ENCODE measurements around the gene PIM3. TPM values are rescaled to one million over a fixed set of nuclear protein-coding genes. Genes with fewer than 3 reads are reported as not detected.

PIM3 gene
- total RNA-seq, 4 donors from 2014 or later, result 43.8 to 75.7 (median 52.1) TPM

GRCh38 chr22:49929211-49929979, 31.2 kb upstream of the PIM3 start:
- no peak for DNase-seq
- intact Hi-C loops (cut with DNase I), result loop anchor here (2.0 to 10.0 kb wide), 4 partner anchors 63 to 285 kb away; no protein-coding TSS in a partner anchor
- Histone ChIP-seq H3K27ac (peak overlapping the region in 1 of 4 donors; percentile 6), H3K27me3 (peaks cover 0 to 18% (median 0%) of the 10 kb centered on the region in 4 donors), H3K4me3 (peak overlapping the region in 2 of 4 donors; percentile 27 to 58), H3K9me3 (no peaks in the 10 kb centered on the region), H3K4me1 (peaks cover 32 to 58% (median 43%) of the 10 kb centered on the region in 3 donors), H3K36me3 (peaks cover 0 to 25% (median 0%) of the 10 kb centered on the region in 3 donors)
- peak; percentile 60 to 99 (median 97) for TF ChIP-seq CTCF (IDR thresholded peaks at IDR 0.05)
- no peak for TF ChIP-seq POLR2A (IDR thresholded peaks at IDR 0.05)
- WGBS, 2 donors, result no CpG with 5 or more reads among the region's 75 CpGs

GRCh38 chr22:49929994-49930575, 30.5 kb upstream of the PIM3 start:
- Histone ChIP-seq H3K27me3 (peaks cover 0 to 18% (median 0%) of the 10 kb centered on the region in 4 donors), H3K36me3 (peaks cover 0 to 20% (median 0%) of the 10 kb centered on the region in 3 donors), H3K4me3 (peak overlapping the region in 1 of 4 donors; percentile 58), H3K9me3 (no peaks in the 10 kb centered on the region), H3K27ac (peak overlapping the region in 2 of 4 donors; percentile 51 to 93), H3K4me1 (peaks cover 39 to 65% (median 50%) of the 10 kb centered on the region in 3 donors)
- intact Hi-C loops (cut with DNase I), result loop anchor here (2.0 to 10.0 kb wide), 4 partner anchors 62 to 285 kb away; no protein-coding TSS in a partner anchor
- WGBS, 2 donors, result 100% methylated on average over 1 of the region's 21 CpGs; no CpG with 5 or more reads in 1 of the 2 donors
- DNase-seq, result no peak
- TF ChIP-seq CTCF (IDR thresholded peaks at IDR 0.05) (no peak), POLR2A (IDR thresholded peaks at IDR 0.05) (no peak)

- Histone ChIP-seq H3K27me3 (peaks cover 0 to 18% (median 0%) of the 10 kb centered on the region in 4 donors), H3K36me3 (peaks cover 0 to 13% (median 0%) of the 10 kb centered on the region in 3 donors), H3K9me3 (no peaks in the 10 kb centered on the region), H3K27ac (peak overlapping the region in 3 of 4 donors; percentile 20 to 93 (median 57)), H3K4me3 (no peak overlapping the region), H3K4me1 (peaks cover 43 to 71% (median 50%) of the 10 kb centered on the region in 3 donors)
- intact Hi-C loops (cut with DNase I), result no loop called here
- no peak for DNase-seq
- 52 to 67% methylated on average over 1 to 10 of the region's 14 CpGs for WGBS, 2 donors
- TF ChIP-seq CTCF (IDR thresholded peaks at IDR 0.05) (peak in 5 of 6 experiments; percentile 33 to 70 (median 59)), POLR2A (IDR thresholded peaks at IDR 0.05) (no peak)
Observed at GRCh38 chr22:49930596-49931412, 29.8 kb upstream of the PIM3 start.

GRCh38 chr22:49933236-49934159, 27.1 kb upstream of the PIM3 start:
- Histone ChIP-seq H3K27ac (peak overlapping the region; percentile 80 to 98 (median 91)), H3K4me3 (peak overlapping the region in 2 of 4 donors; percentile 51 to 80), H3K4me1 (peaks cover 55 to 96% (median 66%) of the 10 kb centered on the region in 3 donors), H3K36me3 (no peaks in the 10 kb centered on the region), H3K9me3 (no peaks in the 10 kb centered on the region), H3K27me3 (peaks cover 0 to 18% (median 0%) of the 10 kb centered on the region in 4 donors)
- intact Hi-C loops (cut with DNase I), result no loop called here
- WGBS, 2 donors, result 64 to 83% methylated on average over 4 to 11 of the region's 27 CpGs
- DNase-seq, result no peak
- TF ChIP-seq CTCF (IDR thresholded peaks at IDR 0.05) (no peak), POLR2A (IDR thresholded peaks at IDR 0.05) (peak in 1 of 4 donors; percentile 18)
